UCSD-AML1 (cell line): ENCODE measurements around the gene EEF1AKMT2.
"Not testable (repeated sequence)": the region's sequence is repeated elsewhere in the genome, so short reads cannot be mapped to it uniquely, and the experiment has no call there.

Source experiments
- DNase-seq: peaks from one replicate; lab custom pipeline; 2025; ENCODE audit not compliant: unreplicated experiment; lab: John Stamatoyannopoulos, UW

EEF1AKMT2 gene

GRCh38 chr10:124756156-124756903, 35.4 kb downstream of the EEF1AKMT2 start:
- DNase-seq = no peak

- no peak for DNase-seq
These were observed 36.1 kb downstream of the EEF1AKMT2 start for GRCh38 chr10:124755581-124755980.

DNA sequence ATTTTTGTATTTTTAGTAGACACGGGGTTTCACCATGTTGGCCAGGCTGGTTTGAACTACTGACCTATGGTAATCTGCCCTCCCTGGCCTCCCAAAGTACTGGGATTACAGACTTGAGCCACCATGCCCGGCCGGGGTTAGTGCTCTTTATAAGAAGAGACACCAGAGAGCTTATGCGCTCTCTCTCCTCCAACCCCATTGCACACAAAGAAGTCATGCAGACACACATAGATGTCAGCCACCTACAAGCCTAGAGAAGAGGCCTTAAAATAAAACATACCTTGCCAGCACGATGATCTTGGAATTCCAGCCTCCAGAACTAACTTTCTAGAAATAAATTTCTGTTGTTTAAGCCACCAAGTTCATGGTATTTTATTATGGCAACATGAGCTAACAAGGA, 37.5 kb downstream of the EEF1AKMT2 start:
- no peak for DNase-seq

DNA sequence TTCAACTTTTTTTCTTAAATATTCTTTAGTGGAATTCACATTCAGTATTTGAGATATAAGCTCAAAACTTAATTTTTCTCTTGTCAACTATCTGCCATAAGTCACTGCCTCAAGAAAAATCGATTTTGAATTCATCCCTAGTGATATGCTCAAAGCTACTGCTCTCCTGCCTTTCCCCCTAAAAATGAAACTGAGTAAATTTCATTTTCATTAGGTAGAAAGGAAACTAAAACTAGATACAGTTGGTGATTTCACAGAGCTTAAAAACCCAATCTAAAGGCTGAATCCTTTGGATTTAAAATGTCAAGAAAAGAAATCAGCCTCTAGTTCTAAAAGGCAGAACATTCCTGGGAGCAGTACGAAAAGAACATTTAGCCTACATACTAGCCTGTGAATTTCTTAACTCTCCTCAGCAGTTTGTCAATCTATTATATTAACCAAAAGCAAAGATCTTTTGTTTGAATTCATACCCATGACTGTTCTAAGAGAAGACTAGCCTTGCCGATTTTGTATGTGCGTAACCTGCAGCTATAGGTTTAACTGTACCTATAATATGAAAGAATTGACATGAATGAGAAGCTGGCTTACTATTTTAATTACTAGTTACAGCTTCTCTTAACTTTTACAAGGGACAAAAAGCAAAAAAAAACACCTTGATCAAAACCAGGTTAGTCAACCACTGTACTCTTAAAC, 42.6 kb downstream of the EEF1AKMT2 start:
- no peak for DNase-seq

GRCh38 chr10:124748166-124748565, 43.5 kb downstream of the EEF1AKMT2 start:
- DNase-seq = no peak

GRCh38 chr10:124747745-124748144, 43.9 kb downstream of the EEF1AKMT2 start:
- no peak for DNase-seq

DNA sequence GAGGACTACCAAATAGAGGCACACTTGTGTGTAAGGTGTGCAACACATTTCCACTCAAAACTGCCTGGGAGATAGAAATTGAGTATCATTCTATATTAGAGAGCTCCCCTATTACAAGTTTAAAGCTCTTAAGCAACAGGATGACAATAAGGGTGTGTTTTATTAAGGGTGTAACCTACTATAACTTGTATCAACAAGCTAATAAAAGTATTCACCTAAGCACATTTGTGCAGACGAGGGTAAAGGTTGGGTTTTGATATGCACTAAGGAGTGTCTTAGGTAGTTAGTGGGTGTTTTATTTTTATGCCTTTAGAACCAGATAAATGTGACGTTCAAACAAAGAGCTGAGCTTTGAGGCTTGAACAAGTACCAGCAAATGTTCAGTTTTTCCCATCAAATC, 44.7 kb downstream of the EEF1AKMT2 start:
- DNase-seq = no peak

GRCh38 chr10:124746447-124746846, 45.2 kb downstream of the EEF1AKMT2 start:
- not testable (repeated sequence) for DNase-seq

- DNase-seq = no peak
These were observed 46.0 kb downstream of the EEF1AKMT2 start for GRCh38 chr10:124745673-124746072.

- no peak for DNase-seq
These were observed 46.4 kb downstream of the EEF1AKMT2 start for GRCh38 chr10:124745252-124745651.

- peak; percentile 82 for DNase-seq
These were observed 47.3 kb downstream of the EEF1AKMT2 start, which contains the start of gene FAM53B for GRCh38 chr10:124744102-124745050. TSS of gene FAM53B (minus strand) at chr10:124744378. CDS start at chr10:124706713, 37,665 bp downstream.

GRCh38 chr10:124743191-124744101, 48.2 kb downstream of the EEF1AKMT2 start:
- DNase-seq = peak; percentile 44

DNA sequence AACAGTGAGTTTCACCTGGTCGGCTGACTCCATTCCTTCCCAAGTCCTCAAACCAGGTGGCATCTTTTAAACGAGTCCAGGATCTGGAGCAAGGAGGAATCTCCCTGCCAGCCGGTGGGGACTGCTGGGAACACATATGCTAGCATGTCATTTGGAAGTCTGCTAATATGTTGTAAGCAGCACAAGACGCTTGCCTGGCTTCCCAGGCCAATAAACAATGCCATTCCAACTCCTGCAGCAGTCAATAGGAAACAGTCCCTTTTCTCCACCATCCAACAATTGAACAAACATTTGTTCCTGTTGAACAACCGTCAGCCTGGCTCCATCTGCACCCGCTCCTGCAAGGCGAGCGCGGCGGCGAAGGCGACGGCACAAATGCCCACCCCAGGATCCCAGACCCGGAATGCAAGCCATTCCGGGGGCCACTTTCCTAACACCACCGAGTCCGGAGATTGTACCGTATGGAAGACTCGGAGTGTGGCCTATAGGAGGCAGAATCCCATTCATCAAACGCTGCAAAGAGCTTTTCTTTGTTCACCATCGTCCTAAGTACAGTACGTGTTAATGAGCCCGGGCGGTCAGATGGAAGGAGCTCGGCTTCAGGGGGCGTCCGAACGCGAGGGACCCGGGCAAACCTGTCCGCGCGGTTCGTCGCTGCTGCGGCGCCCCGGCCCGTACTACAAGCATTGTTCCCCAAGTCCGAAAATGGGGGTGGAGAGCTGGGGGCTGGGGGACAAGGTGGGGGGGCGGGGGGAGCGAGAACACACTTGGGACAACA, 49.1 kb downstream of the EEF1AKMT2 start:
- DNase-seq = peak; percentile 36

DNA sequence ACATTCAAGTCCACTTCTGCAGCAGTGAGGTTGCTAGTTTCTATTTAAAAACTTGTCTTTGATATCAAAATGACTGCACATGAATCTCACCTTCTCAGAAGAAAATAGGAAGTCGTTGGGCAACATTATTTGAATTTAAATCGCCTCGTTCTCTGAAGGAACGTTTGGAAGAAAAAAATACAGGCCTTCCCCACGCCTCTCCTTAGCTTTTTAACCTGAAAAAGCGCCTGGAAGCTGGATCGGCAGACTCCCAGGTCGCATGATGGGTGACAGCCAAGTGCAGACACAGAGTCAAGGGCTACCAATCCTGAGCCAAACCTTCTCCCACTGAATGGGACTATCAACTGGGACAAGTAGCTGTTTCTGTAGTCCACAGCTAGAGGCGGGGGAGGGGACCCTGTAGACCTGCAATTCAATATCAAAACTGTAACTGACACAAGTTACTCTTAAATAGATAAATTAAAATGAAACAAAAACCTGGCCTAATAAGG, 49.7 kb downstream of the EEF1AKMT2 start:
- DNase-seq = no peak

GRCh38 chr10:124741281-124741921, 50.3 kb downstream of the EEF1AKMT2 start:
- peak; percentile 70 for DNase-seq

DNA sequence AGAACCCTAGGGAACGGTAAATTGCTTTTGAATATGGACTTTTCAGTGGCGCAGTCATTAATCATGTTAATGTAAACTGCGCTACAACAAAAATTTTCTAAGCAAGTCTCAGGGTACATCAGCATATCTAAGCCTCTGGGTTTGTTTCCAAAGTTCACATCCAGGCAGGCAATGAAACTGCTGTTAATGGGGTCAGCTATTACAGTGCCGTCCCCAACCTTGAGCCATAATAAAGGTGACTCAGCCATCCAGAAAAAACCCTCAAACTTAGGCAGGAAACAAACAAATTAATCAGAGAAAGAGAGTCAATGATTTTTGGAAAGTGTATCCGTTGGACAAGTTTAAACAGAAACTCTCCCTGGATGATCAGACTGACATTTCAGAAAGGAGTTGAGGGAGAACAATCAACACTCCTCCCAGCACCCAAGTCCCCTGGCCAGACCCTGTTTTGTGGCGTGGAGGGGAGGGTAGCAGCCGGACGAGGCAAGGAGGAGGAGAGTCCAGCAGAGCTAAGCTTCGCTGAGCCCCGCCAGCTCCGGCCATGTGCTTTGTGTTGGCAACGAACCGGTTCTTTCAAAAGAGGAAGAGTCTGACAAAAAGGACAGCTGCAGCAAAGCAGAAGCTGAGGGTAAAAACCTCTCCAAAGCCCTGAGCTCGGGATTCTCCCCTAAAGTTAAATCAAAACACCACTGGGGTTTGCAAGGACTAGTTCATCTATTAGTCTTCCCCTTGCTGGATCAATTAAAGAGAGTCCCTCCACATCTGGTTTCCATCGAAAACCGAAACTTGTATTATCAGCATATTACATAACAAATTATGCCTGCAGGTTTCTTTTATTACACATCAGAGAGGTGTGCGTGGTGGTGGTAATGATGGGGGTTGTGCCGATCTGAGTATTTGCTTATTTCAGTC, 51.1 kb downstream of the EEF1AKMT2 start:
- no peak for DNase-seq

DNA sequence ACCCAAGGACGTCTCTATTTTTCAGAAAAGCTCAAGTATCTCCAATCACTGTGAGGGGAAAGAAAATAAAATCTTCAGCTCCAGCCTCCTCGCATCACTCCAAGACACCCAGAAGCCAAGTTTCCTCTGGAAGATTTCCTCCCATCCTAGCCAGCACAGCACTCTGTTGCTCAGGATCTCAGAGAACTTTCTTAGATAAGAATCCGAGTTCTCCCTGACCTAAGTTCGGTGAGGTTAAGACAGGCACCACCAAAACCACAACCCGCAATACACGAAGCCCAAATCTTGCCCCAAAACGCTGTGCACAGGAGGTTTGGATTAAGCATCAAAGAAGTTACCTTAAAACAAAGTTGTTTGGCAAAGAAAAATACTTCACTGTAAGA, 51.7 kb downstream of the EEF1AKMT2 start:
- DNase-seq = no peak
